IPS-11a (cell line): ENCODE data around the gene ZFAND5.

ENCODE experiments used
- H3K4me3 ChIP-seq: one replicate; pipeline ENCODE4 v1.5.1; 2013; ENCODE audit warnings: low read depth, low read length, control low read depth

Gene ZFAND5, protein sequence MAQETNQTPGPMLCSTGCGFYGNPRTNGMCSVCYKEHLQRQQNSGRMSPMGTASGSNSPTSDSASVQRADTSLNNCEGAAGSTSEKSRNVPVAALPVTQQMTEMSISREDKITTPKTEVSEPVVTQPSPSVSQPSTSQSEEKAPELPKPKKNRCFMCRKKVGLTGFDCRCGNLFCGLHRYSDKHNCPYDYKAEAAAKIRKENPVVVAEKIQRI

DNA sequence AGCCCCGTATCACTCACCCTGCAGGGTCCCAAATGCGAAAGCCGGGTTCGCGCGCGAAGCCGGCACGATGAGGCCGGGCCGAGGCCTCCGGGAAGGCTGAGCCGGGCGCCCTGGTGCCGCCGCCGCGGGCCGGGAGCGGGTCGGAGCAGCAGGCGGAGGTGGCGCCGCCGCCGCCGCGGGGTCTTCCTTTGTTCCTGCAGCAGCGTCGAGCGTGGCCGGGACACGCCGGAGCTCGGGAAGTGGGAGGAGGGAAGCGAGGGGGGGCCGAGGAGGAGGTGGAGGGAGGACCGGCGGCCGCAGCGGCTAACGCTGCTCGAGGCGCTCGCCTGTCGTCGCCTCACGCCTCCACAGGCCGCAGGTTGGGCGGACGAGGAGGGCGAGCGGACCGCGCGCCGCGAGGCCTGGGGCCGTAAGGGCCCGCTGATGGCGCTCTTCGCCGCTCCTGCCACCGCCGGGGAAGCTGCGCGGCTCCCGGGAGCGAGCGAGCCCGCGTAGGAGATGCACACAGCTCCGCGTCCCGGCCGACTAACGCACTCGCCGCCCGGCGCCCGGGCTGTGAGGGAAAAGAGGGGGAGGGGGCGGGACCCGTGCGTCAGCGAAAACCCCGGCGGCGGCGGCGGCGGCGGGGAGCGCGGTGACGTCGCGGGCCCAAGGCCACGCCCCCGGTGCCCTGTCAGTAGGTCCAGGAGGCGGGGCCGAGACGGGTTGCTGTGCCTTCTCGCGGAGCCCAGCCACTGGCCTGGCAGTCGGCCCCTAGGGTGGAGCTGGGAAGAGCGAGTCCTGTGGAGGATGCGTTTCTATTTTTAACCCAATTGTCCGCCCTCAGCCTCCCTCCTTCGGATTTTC, at the start of gene ZFAND5:
TSS of gene ZFAND5 (minus strand) at position 530 of the 846 bp plus-strand sequence. CDS start 4,430 bp downstream, outside the sequence.
- peak within 1 kb of the TSS; percentile 95 for H3K4me3 ChIP-seq

DNA sequence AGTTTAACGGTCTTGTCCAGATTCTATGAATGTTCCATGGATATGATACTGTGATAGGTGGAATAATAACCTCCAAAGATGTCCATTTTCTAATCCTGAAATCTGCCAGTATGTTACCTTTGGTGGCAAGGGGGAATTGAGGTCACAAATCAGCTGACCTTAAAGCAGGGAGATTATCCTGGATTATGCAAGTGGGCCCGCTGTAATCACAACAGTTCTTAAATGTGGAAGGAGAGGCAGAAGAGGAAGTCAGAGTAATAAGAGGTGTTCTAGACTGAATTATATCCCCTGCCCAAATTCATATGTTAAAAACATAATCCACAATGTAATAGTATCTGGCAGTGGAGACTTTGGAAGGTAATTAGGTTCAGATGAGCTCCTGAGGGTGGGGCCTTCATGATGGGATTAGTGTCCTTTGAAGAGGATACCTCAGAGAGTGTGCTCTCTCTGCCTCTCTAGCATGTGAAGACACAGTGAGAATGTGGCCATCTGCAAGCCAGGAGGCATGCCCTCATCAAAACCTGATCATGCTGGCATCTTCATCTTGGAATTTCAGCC, 47.6 kb upstream of the ZFAND5 start:
- H3K4me3 ChIP-seq = no peak overlapping the region

DNA sequence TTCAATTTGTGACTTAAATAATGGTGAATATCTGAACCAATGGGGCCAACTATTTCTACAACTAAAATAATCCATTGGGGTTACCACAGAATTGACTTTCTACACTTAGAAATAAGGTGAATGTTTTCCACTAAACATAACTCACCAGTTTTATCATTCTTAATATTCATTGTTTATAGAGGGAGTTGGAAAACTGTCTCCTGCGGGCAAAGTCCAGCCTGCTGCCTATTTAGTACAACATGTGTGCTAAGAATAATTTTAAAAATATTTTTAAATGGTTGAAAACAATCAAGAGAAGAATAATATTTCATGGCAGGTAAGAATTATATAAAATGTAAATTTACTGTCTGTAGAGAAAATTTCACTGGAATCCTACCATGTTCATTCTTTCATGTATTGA, 45.2 kb upstream of the ZFAND5 start:
- H3K4me3 ChIP-seq = no peak overlapping the region

DNA sequence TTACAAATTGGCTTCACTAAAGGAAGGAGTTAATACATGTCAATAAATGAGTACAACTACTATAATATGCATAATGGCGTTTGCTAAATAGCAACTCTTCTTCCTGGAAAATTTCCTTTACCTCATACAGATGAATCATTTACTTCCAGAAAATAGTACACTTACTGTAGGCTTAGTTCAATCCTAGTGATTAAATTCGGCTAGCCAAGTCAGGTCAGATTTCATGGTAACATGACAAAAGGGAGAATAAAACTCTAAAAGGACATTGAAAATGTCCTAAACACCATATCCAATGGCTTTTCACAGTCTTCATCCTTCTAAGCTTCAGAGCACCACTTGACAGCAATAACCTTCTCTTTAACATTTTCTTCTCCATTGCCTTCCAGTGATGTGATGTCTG, 42.1 kb upstream of the ZFAND5 start:
- H3K4me3 ChIP-seq = no peak overlapping the region

DNA sequence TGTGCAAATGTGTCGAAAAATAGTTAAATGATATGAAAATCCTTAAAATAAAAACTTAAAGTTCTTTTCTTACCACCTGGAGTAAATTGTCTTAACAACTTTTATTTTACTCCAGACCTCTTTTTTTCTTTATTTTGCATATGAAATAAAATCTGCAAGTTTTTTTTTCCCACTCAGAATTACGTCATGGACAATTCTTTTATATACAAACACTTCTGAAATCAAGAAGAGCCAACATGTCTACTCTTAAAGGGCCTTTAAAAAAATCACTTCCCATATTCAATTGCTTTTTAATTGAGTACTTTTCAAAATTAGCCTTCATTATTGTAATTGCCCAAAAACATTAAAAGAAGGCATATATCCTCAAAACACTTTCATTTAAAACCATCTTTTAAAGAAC, 37.7 kb upstream of the ZFAND5 start:
- no peak overlapping the region for H3K4me3 ChIP-seq

DNA sequence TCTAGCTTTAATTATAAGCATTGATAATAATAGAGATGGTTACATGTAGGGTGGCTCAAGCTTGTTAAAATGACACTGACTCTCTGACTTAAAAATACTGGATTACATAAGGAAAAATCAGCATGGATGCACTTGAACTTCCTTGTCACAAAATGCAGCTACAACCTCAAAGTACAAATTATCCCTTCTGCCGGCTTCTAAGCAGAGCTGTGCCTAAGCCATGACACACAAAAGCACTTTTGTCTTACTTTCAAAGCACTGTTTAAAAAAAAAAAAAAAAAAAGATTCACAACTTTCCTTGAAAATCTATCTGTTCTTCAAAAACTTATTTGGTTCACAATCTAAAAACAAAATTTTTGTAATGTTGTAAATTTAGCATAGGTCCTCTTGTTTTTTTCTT, 36.4 kb upstream of the ZFAND5 start:
- no peak overlapping the region for H3K4me3 ChIP-seq

DNA sequence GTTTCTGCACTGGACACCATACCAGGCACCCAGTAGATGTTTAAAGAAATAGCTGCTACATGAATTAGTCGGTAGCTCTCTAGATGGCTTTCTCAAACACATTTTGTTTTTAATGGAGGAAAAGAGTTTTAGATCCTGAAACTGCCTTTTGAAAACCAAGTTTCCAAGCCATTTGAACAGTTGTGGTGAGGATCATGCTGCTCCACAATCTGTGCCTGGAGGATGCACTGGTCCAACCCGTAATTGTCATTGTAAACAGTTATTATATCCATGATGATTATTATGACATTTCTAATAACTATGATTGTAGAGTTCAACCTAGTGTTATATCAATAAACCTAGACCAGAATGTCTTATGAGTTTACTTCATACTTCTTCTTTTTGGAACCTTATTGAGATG, 35.9 kb upstream of the ZFAND5 start:
- H3K4me3 ChIP-seq = no peak overlapping the region

DNA sequence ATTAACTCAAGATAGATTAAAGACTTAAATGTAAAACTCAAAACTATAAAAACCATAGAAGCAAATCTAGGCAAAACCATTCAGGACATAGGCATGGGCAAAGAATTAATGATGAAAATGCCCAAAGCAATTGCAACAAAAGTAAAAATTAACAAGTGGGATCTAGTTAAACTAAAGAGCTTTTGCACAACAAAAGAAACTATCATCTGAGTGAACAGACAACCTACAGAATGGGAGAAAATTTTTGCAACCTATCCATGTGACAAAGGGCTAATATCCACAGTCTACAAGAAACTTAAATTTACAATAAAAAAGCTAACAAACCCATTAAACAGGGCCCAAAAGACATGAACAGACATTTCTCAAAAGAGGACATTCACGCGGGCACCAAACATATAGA, 34.4 kb upstream of the ZFAND5 start:
- no peak overlapping the region for H3K4me3 ChIP-seq

DNA sequence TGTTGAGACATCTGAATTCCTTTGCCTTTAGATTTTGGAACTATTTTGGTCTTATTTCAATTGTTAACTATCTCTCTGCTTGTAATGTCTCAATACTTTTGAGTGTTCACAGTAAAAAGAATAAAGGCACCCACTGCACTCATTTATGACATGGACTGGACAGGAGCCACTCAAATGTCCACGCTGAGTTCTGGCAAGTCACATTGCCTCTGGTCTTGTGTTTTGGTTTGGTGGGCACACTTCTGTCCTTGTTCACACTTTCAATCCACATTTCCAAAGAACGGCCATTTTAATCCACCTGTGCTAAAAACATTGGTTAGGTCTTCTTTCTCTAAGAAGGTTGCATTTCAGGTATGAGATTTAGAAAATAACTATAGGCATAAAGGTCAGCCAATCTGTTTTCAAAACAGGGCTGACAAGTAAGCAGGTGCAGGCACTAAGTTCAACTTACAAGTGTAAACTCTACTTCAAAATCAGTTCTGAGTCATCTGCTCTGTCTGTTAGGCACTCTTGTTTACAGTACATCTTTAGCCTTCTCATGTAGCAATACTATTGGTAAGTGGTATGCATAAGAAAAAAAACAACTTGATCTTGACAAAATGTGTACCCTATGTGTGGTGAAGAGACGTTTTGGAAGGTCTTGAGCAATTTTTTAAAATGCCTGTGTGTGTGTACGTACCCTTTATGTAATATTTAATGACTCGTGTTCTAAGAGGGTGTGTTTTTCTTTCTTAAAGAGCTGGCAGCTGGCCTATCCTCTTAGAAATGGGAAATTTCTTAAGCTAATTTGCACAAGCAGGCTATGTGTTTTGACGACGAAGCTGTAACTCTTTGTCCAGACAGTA, 31.5 kb upstream of the ZFAND5 start:
- no peak overlapping the region for H3K4me3 ChIP-seq

DNA sequence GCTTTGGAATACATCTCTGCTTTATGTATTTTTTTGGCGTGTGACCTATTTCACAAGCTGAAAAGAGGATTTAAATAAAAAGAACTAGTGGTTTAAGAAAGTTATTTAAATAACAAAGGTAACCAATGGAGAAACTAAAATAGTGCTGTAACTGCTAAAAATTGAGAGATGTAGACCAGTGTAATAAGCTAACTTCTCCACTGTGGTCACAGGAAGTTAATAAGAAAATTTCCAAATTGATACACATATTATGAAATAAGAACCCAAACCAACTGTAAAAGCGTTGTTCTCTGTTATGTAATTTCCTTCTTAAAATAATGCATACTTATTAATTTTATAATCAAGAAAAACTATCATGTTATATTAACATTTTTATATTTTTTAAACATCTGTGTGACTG, 29.1 kb upstream of the ZFAND5 start:
- H3K4me3 ChIP-seq = no peak overlapping the region

DNA sequence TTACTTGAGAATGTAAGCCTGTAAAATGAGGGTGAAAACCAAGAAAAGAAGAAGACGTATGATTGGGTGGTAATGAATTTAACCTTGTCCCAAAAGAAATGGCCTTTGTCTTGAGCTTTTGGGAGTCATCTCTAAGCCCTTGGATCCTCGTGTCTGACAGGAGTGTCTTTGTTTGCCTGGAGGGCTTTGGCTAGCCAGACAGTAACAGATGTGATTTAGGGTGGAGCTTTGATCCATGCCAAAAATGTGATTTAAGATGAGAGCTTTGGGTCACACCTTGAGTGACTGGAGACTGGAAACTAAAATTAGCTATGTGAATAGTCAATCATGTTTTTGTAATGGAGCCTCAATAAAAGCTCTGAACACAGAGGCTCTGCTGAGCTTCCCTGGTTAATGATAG, 25.9 kb upstream of the ZFAND5 start:
- H3K4me3 ChIP-seq = no peak overlapping the region

DNA sequence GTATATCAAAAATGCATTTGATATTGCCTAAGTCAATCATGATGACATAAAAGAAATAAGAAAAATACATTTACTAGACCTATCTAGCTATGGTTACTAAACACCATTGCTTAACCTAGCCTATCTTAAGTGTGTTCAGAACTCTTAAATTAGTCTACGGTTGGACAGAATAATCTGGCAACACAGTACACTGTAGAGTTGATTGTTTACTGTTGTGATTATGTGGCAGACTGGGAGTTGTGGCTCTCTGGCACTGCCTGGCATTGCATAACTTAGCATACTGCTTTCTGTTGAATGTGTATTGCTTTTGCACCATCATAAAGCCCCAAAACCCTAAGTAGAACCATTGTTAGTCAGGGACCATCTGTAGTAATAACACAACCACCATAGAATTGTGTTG, 21.2 kb upstream of the ZFAND5 start:
- H3K4me3 ChIP-seq = no peak overlapping the region

DNA sequence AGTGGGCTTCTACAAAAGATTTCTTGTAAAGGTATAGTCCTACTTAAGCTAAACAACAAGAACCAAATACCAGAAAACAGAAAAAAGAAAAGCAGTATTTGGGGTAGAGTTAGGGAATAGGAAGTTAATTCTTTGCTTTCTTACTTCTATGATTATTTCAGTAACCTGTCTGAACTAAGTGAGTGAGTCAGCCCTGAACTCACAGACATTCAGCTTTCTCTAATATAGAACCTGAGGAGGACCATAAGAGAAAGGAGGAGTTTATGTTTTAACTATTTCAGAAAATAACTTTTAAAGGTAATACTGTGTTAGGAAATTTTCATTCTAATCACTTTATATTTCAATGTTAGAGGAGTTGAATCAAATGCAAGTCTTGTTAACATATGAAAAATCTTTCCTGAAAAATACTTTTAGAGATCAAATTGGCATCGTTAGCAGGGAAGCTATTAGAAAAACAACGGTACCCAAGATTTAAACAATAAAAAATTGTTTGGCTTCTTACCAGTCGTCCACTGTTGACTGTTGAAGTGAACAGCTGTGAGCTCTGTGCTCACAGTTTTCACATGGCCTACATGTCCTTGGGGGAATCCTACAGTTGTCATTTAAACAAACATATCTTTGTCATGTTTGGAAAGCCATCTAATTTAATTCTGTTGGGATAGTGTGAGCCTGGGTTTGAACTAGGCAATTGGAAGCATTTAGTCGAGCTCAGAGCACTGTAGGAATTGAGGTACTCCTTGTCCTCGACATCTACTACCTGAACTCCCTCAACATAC, 19.9 kb upstream of the ZFAND5 start:
- no peak overlapping the region for H3K4me3 ChIP-seq

DNA sequence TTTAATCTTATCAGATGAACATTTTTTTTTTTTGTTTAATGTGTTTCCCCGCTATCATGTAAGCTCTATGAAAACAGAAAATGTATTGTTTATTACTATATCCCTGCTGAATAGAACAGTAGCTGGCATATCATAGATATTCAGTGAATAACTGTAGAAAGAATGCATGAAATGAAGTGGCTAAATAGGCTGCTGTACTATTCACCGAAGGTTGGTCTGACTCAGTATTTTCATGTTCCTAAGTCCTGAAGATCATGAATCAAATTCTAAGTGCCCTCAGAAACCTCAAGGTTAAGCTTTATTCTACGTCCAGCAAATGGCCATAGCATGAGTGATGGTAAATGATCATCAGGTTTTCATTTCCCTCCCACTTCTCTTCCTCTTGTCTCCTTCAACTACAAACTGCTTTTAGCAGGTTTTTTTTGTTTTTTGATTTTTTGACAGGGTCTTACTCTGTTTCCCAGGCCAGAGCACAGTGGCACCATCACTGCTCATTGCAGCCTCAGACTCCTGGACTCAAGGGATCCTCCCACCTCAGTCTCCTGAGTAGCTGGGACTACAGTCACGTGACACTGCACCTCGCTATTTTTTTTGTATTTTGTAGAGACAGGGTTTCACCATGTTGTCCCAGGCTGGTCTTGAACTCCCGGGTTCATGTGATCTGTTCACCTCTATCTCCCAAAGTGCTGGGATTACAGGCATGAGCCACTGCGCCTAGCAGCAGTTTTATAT, 19.1 kb upstream of the ZFAND5 start:
- no peak overlapping the region for H3K4me3 ChIP-seq

DNA sequence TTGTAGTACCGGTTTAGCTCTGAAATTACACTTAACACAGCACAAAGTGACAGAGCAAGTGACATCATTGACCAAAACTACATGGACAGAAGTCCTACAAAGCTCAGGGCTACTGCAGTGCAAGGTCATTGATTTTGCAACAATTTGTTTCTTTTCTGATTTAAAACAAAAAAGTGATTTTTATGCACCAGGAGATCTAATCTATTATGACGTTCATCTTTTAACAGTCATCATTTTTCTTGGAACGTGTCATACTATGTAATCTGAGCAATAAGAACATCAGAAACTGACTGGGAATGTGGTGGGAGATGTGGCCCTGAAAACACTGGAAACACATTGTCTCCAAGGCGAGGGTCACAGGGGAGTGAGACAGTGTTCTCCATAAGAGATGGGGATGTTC, 17.4 kb upstream of the ZFAND5 start:
- no peak overlapping the region for H3K4me3 ChIP-seq

DNA sequence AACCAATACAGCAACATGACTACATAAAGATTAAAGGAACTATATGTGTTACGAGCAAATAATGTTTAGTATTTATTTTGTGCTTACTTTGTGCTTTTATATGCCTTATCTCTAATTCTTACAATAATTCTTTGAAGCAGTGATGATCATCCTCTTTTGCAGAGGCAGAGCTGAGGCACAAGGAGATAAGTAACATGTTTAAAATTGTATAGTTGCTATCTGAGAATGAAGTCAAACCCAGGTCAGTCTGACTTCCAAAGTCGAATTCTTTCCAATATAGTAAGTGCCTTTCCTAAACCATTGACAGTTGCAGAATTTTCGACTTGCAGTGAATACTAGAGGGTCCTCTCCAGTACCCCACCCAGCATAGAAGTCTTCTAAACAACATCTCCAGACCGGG, 12.0 kb upstream of the ZFAND5 start:
- H3K4me3 ChIP-seq = no peak overlapping the region

DNA sequence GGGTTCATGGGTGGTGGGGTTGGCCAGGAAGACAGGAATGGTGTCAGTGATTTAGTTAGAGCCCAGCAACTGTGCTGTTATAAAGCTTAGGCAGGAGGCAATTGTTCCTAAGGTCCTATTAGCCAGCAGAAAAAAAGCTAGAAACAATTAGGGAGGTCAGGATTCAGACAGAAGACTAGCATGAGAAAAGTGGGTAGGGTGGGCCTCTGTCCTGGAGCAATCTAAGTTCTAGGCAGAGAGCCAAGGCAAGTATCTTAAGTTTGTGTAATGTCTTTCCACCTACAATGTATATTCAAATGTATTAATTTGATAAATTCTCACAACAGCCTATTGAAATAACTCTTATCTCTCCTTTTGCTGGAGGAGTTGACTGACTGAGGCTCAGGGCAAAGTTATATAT, 6.1 kb upstream of the ZFAND5 start:
- H3K4me3 ChIP-seq = no peak overlapping the region

DNA sequence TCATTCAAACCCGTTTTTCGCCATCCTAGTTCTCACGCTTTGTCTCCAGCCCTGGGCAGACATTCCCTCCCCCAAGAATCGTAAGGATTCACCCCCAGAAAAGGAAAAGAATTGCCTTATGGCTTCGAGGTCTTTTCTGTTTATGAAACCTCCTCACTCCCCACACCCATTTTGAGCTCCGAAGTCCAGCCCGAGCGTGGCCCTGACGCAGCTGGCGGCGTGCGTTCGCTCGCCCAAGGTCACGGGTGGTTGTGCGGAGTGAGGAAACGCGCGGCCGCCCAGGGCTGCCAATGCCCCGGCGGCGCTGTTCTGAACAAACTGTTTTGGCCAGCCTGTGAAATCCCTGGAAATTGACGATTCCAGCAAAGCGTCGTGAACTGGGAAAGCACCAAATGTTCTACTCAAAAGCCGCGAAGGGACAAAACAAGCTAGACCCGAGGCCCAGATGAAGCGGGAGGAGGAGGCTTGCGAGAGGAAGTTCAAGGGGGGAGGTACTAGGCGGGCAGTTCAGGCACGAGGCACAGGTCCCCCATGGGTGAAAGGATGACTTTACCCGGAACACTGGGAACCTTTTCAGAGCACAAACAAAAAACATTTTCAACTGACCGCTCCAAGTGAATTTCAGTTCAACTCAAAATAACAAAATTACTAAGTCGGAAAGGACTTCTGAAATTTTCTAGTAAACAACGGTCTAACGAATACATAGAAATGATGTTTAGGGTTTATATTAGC, 683 bp upstream of the ZFAND5 start:
- H3K4me3 ChIP-seq = peak overlapping the region; percentile 43
